GM19452 (cell line): ENCODE measurements around the gene DUOXA1.
"Not testable (repeated sequence)": the region's sequence is repeated elsewhere in the genome, so short reads cannot be mapped to it uniquely, and the experiment has no call there.

ENCODE experiments used
- ATAC-seq: cut with Tn5 transposase; IDR thresholded peaks from one replicate; pipeline ENCODE4 v1.9.1; 2021; ENCODE audit not compliant: unreplicated experiment

The DUOXA1 gene

GRCh38 chr15:45151998-45152828 is 22.5 kb upstream of the DUOXA1 start:
- no peak for ATAC-seq

- ATAC-seq, result no peak
These were observed 21.3 kb upstream of the DUOXA1 start for GRCh38 chr15:45150997-45151396.

- no peak for ATAC-seq
These were observed 20.8 kb upstream of the DUOXA1 start for GRCh38 chr15:45150481-45150880.

- no peak for ATAC-seq
These were observed 19.4 kb upstream of the DUOXA1 start for GRCh38 chr15:45149060-45149459.

GRCh38 chr15:45148076-45149059 is 18.7 kb upstream of the DUOXA1 start:
- no peak for ATAC-seq

- ATAC-seq, result no peak
These were observed 17.9 kb upstream of the DUOXA1 start for GRCh38 chr15:45147606-45148005.

GRCh38 chr15:45146405-45146804 is 16.7 kb upstream of the DUOXA1 start:
- no peak for ATAC-seq

GRCh38 chr15:45144775-45145174 is 15.1 kb upstream of the DUOXA1 start:
- no peak for ATAC-seq

- ATAC-seq, result no peak
These were observed 14.3 kb upstream of the DUOXA1 start for GRCh38 chr15:45143946-45144345.

- ATAC-seq, result no peak
These were observed 13.4 kb upstream of the DUOXA1 start for GRCh38 chr15:45143056-45143455.

GRCh38 chr15:45141386-45141785 is 11.7 kb upstream of the DUOXA1 start:
- no peak for ATAC-seq

- no peak for ATAC-seq
These were observed 11.0 kb upstream of the DUOXA1 start for GRCh38 chr15:45140557-45141250.

- no peak for ATAC-seq
These were observed 10.1 kb upstream of the DUOXA1 start for GRCh38 chr15:45139770-45140169.

- ATAC-seq, result no peak
These were observed 9.4 kb upstream of the DUOXA1 start for GRCh38 chr15:45138814-45139765.

- ATAC-seq, result no peak
These were observed 8.0 kb upstream of the DUOXA1 start for GRCh38 chr15:45137703-45138102.

- ATAC-seq, result no peak
These were observed 6.7 kb upstream of the DUOXA1 start for GRCh38 chr15:45136378-45136764.

- ATAC-seq, result not testable (repeated sequence)
These were observed 6.2 kb upstream of the DUOXA1 start for GRCh38 chr15:45135705-45136377.

- ATAC-seq, result no peak
These were observed 5.3 kb upstream of the DUOXA1 start for GRCh38 chr15:45134682-45135604.
